Kidney epithelial cell (primary cell): ENCODE measurements around the gene EHD1. TPM values are rescaled to one million over a fixed set of nuclear protein-coding genes. Genes with fewer than 3 reads are reported as not detected.

Source experiments
- DNase-seq: peaks from one replicate; pipeline ENCODE4 v3.0.0-alpha.2; 2010; ENCODE audit warnings: low read depth
- H3K27me3 ChIP-seq: 2 replicates; pipeline ENCODE4 v1.6.0; 2011; ENCODE audit warnings: low read length; ENCODE audit not compliant: control insufficient read depth, insufficient read depth
- H3K36me3 ChIP-seq: 2 replicates; pipeline ENCODE4 v1.5.1; 2011; ENCODE audit warnings: low read length; ENCODE audit not compliant: control insufficient read depth, insufficient read depth
- H3K4me3 ChIP-seq: 2 replicates; pipeline ENCODE4 v1.5.1; 2011; ENCODE audit warnings: low read depth, mild to moderate bottlenecking, control low read depth, low read length
- total RNA-seq: library from RNA; depleted of rRNA; stranded (reverse); fragments of >200 nt; gene quantifications from 2 replicates; pipeline ENCODE4 v1.2.3, GENCODE V29; 2015
- TF ChIP-seq, protein P1 (sequence below): IDR thresholded peaks from 2 replicates; pipeline ENCODE4 v1.5.1; 2011; ENCODE audit warnings: mild to moderate bottlenecking, moderate library complexity, low read length, control low read depth, inconsistent platforms; ENCODE audit not compliant: insufficient read depth, poor library complexity, severe bottlenecking

Gene EHD1
- total RNA-seq, 1 donor from 2014 or later = 100 TPM

DNA sequence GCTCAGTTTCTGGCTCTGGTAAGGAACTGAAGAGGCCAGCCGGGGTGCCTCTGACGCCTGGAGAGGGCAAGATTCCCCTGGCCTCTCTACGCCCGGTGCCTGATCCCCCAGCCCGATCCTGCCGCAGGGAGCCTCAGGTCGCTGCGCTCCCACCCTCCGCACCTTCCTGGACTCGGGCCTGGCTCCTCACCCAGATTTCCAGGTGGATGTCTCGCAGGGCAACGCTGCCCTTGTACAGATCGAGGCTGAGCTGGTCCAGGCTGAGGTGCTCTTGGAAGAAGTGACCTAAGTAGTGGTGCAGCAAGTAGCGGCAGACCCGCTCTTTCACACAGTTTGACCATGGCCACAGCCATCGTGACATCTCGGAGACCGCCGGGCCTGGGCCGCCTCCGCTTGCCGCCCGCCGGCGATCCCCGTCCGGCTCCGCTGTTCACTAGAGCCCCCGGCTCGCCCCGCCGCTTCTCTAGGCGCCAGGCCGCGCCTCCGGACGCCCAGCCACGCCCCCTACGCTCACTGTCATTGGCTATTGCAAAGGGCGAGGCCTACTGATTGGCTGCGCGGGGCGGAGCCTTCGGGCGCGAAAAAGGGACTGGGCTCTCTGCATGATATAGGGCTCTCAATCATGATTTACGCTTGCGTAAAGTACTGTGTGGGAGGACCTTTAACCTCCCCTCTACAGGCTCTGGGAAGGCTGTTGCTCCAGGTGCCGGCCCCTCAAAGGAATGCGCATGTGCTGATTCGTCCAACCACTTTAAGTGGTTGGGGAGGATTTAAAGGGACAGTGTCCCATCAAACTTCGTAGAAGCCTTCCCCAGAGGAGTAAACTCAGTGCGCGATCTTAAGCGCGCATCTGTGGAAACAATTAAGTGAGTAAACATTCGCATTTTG lies 38.6 kb upstream of the EHD1 start, which contains the start of gene ATG2A:
ATG2A (minus strand) TSS at position 435 of the 888 bp plus-strand sequence; CDS start at position 361, 74 bp downstream.
- H3K36me3 ChIP-seq = peaks cover 1% of the 10 kb centered on the region
- DNase-seq = peak; percentile 99
- TF ChIP-seq, protein P1, sequence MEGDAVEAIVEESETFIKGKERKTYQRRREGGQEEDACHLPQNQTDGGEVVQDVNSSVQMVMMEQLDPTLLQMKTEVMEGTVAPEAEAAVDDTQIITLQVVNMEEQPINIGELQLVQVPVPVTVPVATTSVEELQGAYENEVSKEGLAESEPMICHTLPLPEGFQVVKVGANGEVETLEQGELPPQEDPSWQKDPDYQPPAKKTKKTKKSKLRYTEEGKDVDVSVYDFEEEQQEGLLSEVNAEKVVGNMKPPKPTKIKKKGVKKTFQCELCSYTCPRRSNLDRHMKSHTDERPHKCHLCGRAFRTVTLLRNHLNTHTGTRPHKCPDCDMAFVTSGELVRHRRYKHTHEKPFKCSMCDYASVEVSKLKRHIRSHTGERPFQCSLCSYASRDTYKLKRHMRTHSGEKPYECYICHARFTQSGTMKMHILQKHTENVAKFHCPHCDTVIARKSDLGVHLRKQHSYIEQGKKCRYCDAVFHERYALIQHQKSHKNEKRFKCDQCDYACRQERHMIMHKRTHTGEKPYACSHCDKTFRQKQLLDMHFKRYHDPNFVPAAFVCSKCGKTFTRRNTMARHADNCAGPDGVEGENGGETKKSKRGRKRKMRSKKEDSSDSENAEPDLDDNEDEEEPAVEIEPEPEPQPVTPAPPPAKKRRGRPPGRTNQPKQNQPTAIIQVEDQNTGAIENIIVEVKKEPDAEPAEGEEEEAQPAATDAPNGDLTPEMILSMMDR = no peak
- no peaks in the 10 kb centered on the region for H3K27me3 ChIP-seq
- H3K4me3 ChIP-seq = peak within 1 kb of the TSS; percentile 56

DNA sequence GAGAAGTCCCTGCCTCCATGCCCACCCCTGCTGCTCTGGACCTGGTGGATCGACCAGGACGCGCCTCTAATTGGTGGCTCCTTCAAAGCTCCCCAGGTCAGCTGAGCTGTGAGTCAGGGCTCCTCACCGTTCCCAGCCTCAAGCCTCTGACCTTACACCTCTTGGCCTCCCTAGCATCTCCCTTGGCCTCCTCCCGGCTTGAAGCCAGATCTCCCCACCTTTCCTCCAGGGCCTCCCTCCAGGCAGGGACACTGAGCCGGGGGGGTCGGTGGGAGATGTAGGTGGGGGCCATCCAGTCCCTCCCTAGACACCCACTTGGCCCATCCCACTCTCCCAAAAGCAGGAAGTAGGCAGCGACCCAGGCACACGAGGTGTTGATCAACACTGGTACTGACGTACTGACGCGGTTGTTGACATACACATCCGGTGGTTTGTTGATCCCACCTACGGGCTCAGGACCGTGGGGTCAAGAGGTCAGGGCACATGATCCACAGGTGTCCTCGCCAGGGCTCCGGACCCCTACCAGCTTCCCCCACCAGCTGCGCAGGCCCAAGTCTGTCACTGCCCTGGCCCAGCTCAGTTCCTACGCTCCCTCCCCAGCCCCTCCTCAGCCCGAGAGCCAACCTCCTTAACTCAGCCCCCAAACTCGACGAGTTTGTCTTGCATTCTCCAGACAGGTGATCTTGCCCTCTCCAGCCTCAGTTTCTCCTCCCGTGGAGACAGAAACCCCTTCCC lies 37.8 kb upstream of the EHD1 start:
- peak overlapping the region; percentile 56 for H3K4me3 ChIP-seq
- H3K36me3 ChIP-seq = peaks cover 1% of the 10 kb centered on the region
- TF ChIP-seq, protein P1 = no peak
- DNase-seq = no peak
- H3K27me3 ChIP-seq = no peaks in the 10 kb centered on the region

GRCh38 chr11:64915376-64915887 lies 37.0 kb upstream of the EHD1 start:
- Histone ChIP-seq H3K36me3 (peaks cover 1% of the 10 kb centered on the region), H3K27me3 (no peaks in the 10 kb centered on the region), H3K4me3 (no peak overlapping the region)
- no peak for DNase-seq
- TF ChIP-seq, protein P1 = no peak

- TF ChIP-seq, protein P1 = no peak
- Histone ChIP-seq H3K4me3 (no peak overlapping the region), H3K27me3 (no peaks in the 10 kb centered on the region), H3K36me3 (peaks cover 1% of the 10 kb centered on the region)
- DNase-seq = no peak
Observed at GRCh38 chr11:64914123-64914522, 35.7 kb upstream of the EHD1 start.

- TF ChIP-seq, protein P1 = no peak
- peaks cover 1% of the 10 kb centered on the region for H3K36me3 ChIP-seq
- no peak for DNase-seq
Observed at GRCh38 chr11:64913171-64913727, 34.8 kb upstream of the EHD1 start.

More at GRCh38 chr11:64913171-64913727, 34.8 kb upstream of the EHD1 start:
- Histone ChIP-seq H3K4me3 (no peak overlapping the region), H3K27me3 (no peaks in the 10 kb centered on the region)
